KOPT-K1 (cell line): ENCODE results near the gene SLC28A3.

Source experiments
- H3K27ac ChIP-seq: fragments of 200-600 bp; sonication (generic); 2 replicates; pipeline ENCODE4 v1.5.1; 2016; ENCODE audit warnings: antibody characterized with exemption, mild to moderate bottlenecking, low read depth, low read length; ENCODE audit not compliant: poor library complexity, severe bottlenecking
- H3K36me3 ChIP-seq: fragments of 200-600 bp; sonication (generic); 2 replicates; pipeline ENCODE4 v1.5.1; 2017; ENCODE audit warnings: antibody characterized with exemption, mild to moderate bottlenecking, low read length, moderate library complexity; ENCODE audit not compliant: insufficient read depth
- H3K9me3 ChIP-seq: fragments of 200-600 bp; sonication (generic); 2 replicates; pipeline ENCODE4 v1.5.1; 2017; ENCODE audit warnings: antibody characterized with exemption, low read length, mild to moderate bottlenecking; ENCODE audit not compliant: insufficient read depth, poor library complexity, severe bottlenecking

The SLC28A3 gene

DNA sequence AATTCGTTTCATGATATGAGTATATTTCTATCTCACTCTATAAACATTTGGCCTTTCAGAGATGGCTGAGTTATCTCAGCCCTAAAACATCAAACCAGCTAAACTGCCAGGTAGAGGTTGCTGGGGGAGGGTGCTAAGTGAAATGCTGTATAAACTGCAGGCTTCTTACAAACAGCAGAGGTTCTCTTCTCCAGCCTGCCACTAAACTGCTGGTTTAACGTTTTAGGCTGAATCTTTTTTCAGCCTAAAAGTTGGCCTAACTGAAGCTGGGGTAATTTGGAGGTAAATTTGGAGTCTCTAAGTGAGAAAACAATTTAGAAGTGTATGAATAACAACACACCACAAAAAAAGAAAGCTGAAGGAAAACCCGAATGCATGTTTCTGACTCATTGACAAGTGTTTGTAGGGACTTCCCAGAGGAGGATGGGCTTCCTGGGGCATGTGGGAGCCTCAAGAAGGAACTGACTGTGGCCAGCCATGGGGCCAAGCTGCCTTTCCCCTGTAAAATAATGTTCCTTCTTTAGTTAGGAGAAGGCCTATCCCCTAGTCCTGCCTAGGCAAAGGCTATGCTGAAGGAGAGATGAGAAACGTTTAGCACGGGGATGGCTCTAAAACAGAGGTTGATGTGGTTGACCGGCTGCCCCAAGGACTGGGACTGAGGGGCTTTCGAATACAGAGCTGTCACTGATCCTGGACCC lies 44.3 kb downstream of the SLC28A3 start:
- no peak overlapping the region for H3K27ac ChIP-seq
- no peaks in the 10 kb centered on the region for H3K36me3 ChIP-seq
- no peaks in the 10 kb centered on the region for H3K9me3 ChIP-seq

- Histone ChIP-seq H3K27ac (no peak overlapping the region), H3K36me3 (no peaks in the 10 kb centered on the region), H3K9me3 (no peaks in the 10 kb centered on the region)
Observed at GRCh38 chr9:84294241-84294950, 46.2 kb downstream of the SLC28A3 start.

GRCh38 chr9:84293001-84293798 lies 47.4 kb downstream of the SLC28A3 start:
- Histone ChIP-seq H3K9me3 (no peaks in the 10 kb centered on the region), H3K27ac (no peak overlapping the region), H3K36me3 (no peaks in the 10 kb centered on the region)

DNA sequence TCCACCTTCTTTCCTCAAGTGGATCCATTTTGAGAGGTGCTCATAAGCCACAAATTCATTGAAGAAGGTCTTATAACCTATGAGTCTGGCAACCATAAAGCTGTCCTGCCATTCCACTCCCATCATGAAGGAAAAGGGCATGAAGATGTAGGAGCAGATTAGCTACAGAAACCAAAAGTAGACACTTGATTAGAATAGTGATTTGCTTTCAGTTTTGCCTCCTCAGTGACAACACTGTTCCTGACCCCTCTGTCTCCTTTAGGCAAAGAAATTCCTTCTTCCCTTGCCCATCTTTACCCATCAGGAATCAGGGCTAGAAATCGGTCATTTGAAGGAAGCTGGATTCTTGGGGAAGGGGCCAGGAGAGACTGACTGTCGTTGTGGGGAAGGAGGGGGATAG lies 55.2 kb downstream of the SLC28A3 start:
- no peaks in the 10 kb centered on the region for H3K36me3 ChIP-seq
- H3K27ac ChIP-seq, result no peak overlapping the region
- no peaks in the 10 kb centered on the region for H3K9me3 ChIP-seq

DNA sequence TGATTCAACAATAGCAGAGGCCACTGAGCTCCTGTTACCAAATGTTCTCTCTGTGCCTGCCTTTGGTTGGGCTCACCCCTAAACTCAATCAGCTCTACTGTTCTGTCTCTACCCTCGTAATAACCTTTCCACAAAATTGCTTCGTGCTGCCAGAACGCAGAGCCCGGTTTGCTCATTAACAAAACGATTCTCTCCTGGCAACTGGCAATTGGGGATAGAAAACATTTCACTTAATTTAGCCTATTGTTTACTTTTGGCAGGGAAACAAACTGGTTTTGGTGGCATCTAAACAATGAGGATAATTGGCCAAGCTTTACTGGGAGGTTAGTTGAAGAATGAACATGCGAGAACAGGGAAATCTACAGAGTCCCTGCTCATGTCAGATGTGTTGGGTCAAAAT lies 56.6 kb downstream of the SLC28A3 start:
- Histone ChIP-seq H3K36me3 (no peaks in the 10 kb centered on the region), H3K27ac (no peak overlapping the region), H3K9me3 (no peaks in the 10 kb centered on the region)

GRCh38 chr9:84278130-84278529 lies 62.4 kb downstream of the SLC28A3 start:
- no peaks in the 10 kb centered on the region for H3K36me3 ChIP-seq
- no peaks in the 10 kb centered on the region for H3K9me3 ChIP-seq
- H3K27ac ChIP-seq, result no peak overlapping the region

DNA sequence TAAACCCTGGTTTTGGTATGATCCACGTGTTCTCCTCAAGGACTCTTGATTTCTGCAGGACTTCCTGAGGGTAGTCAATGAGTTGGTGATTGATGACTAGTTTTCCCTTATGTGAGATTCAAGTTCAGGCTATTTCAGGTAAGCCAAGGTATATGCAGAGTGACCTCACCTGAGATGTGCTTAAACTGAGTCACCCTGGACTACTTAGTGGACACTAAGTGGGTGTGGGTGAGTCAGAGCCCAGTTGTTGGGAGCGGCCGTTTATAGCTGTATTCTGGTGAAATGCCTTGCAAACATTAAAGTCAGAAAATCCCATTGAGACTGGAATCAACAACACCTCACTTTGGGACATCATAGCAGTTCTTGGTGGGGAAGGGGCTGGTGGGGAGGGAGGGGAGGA lies 62.9 kb downstream of the SLC28A3 start:
- Histone ChIP-seq H3K9me3 (no peaks in the 10 kb centered on the region), H3K36me3 (no peaks in the 10 kb centered on the region), H3K27ac (no peak overlapping the region)

DNA sequence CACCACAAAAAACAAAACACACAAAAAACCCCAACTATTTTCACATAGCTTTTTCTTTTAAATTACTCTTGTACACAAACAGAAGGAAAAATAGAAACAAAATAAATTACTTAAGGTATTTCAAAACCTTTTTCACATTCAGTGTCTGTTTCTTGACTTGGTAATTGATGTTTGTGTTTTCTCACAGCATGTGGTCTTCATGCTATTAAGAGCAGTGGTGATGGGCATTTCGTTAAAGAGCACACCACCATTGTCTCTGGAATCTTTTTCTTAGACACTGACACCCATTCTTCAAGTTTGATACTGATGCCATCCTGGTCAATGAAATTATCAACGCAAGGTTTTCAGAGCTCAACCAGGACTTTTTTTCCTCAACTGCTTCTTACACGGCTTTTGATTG lies 63.8 kb downstream of the SLC28A3 start:
- no peaks in the 10 kb centered on the region for H3K9me3 ChIP-seq
- no peaks in the 10 kb centered on the region for H3K36me3 ChIP-seq
- H3K27ac ChIP-seq, result no peak overlapping the region

GRCh38 chr9:84271921-84272556 lies 68.5 kb downstream of the SLC28A3 start:
- H3K27ac ChIP-seq, result no peak overlapping the region
- no peaks in the 10 kb centered on the region for H3K36me3 ChIP-seq
- no peaks in the 10 kb centered on the region for H3K9me3 ChIP-seq

DNA sequence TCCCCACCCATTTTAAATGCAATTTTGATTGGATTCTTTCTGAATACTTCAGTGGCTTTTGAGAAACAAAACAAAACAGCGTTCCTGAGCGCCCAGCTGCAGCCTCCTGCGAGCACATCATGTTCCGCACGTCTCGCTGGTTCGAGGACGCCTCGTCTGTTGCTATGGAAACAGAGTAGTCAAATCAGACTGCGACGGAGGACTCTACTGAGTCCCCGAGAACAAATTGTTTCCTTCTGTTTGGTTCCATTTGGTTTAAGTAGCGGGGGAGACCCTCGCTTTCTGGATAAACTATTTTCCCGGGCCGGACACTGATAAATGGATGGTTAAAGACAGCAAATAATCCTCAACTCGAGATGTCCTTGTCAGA lies 69.0 kb downstream of the SLC28A3 start:
- H3K9me3 ChIP-seq, result no peaks in the 10 kb centered on the region
- H3K27ac ChIP-seq, result no peak overlapping the region
- H3K36me3 ChIP-seq, result no peaks in the 10 kb centered on the region

GRCh38 chr9:84270847-84271530 lies 69.6 kb downstream of the SLC28A3 start:
- Histone ChIP-seq H3K27ac (no peak overlapping the region), H3K36me3 (no peaks in the 10 kb centered on the region), H3K9me3 (no peaks in the 10 kb centered on the region)

DNA sequence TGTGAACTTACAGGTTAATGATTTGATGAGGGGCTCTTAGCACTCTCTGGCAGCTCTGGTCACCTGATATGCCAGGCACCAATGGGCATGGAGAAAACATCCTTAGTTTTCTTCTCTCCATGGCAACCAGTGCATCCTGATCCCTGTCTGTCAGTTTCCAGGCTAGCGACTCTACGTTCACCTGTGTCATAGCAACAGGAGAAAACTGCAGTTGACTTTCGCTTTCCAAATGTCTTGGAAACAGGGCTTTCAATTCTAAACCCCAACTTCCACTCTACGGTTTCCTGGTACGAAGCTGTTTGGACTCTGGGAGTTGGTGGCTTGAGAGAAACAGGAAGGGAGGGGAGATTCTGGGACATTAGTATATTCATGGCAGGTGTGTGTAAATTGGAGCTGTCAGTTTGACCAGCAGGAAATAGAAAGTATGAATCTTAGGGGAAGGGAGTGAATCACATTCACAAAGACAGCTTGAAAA lies 74.4 kb downstream of the SLC28A3 start:
- Histone ChIP-seq H3K36me3 (no peaks in the 10 kb centered on the region), H3K9me3 (no peaks in the 10 kb centered on the region), H3K27ac (no peak overlapping the region)

GRCh38 chr9:84264307-84265029 lies 76.1 kb downstream of the SLC28A3 start:
- Histone ChIP-seq H3K36me3 (no peaks in the 10 kb centered on the region), H3K27ac (no peak overlapping the region), H3K9me3 (no peaks in the 10 kb centered on the region)

DNA sequence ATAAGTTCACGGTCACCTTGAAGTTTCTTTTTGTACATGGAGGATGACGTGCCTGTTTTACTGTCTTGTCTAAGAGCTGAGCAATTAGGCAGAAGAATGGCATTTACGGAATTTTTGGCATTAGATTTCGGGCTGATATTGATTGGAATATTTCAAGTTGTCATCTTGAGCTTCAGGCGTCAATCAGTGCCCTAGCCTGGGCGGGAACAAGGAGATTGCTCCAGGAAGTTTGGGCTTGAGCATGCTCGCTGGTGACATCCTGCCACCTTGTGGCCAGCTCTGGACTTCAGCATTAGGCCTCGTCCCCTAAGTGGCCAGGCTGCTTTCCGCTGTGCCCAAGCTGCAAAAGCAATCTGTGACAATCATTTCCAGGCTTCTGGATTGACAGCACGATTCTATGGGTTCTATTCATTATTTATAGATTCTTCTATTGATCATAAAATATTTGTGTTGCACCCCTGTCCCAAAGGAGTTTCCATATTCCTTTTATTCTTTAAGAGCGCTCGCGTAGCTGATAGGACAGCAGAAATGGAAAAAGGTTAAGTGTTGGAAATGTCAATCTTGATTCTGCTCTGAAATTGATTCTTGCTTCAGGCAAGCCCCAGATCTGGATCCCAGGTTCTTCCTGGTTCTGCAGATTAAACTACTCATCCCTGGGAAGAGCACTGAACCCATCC lies 79.3 kb downstream of the SLC28A3 start:
- Histone ChIP-seq H3K27ac (no peak overlapping the region), H3K9me3 (no peaks in the 10 kb centered on the region), H3K36me3 (no peaks in the 10 kb centered on the region)
